ENCODE measurements around the gene KIF1A. TPM values are rescaled to one million over a fixed set of nuclear protein-coding genes. Genes with fewer than 3 reads are reported as not detected.

Gene KIF1A
- total and polyA plus RNA-seq, 2 of the 8 experiments (the other 6 are each of a cell fraction or from before 2014, with no cell fraction given) = 61.3 to 281 TPM

DNA sequence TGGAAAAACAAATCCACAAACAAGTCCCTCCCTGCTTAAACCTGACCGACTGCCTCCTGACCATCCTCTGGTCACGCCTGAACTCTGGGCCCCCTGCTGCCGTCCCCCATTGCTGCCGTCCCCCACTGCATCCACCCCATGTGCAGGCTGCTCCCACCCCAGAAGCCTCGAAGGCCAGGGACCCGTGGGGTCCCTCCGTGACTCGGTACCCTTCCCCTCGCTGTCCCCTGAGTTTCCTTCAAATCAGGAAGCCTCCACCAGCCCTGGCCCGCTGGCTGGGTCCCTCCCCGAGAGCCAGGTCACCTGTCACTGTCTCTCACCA, 30.7 kb upstream of the KIF1A start:
- Histone ChIP-seq H3K4me1 (replicated peaks in 1 of 4; ENCODE audit: control insufficient read depth in 3 of 4, insufficient read depth in 4 of 4, low read length in 3 of 4) (peaks cover 0 to 4% (median under 1%) of the 10 kb centered on the region in 4 experiments; a peak in 2 of 7 replicates), H3K9ac (replicated peaks in 1 of 4; ENCODE audit: extremely low read depth in 1 of 4, low read depth in 3 of 4, low read length in 3 of 4) (no peak overlapping the region), H3K79me1 (ENCODE audit: low read depth, low read length) (no peaks in the 10 kb centered on the region), H3K23ac (ENCODE audit: insufficient read length) (no peak overlapping the region), H3K27ac (ENCODE audit: low read depth, low read length) (no peak overlapping the region), H2AFZ (ENCODE audit: low read length) (no peak overlapping the region), H3K23me2 (ENCODE audit: low read depth, low read length) (0 out of 2 replicates have a peak, but pooled peaks cover 2% of the 10 kb centered on the region), H3K9me3 (ENCODE audit: insufficient read depth in 2 of 2, low read depth in 1 of 2, low read length in 1 of 2) (peaks cover 4 to 11% of the 10 kb centered on the region in 2 experiments), H3K36me3 (ENCODE audit: control insufficient read depth in 2 of 4, insufficient read depth in 4 of 4, low read length in 3 of 4) (no peaks in the 10 kb centered on the region), H3K4ac (replicated peaks; ENCODE audit: insufficient read length, low read depth, low read length) (no peak overlapping the region), H3K4me3 (ENCODE audit: extremely low read depth in 1 of 4, insufficient read depth in 2 of 4, low read depth in 3 of 4, low read length in 4 of 4) (no peak overlapping the region), H3K27me3 (replicated peaks in 1 of 4; ENCODE audit: control insufficient read depth in 3 of 4, extremely low read depth in 1 of 4, insufficient read depth in 3 of 4, low read length in 3 of 4) (no peaks in the 10 kb centered on the region), H2BK5ac (ENCODE audit: low read depth, low read length) (no peak overlapping the region), H2BK15ac (ENCODE audit: low read length) (no peak overlapping the region), H2BK12ac (ENCODE audit: low read depth, low read length) (no peak overlapping the region), H4K5ac (ENCODE audit: insufficient read length, low read depth, low read length) (no peak overlapping the region), H3K14ac (ENCODE audit: insufficient read length) (no peak overlapping the region), H2AK5ac (ENCODE audit: low read depth, low read length) (no peak overlapping the region), H4K8ac (ENCODE audit: extremely low read depth, insufficient read depth, low read length) (no peak overlapping the region), H4K20me1 (replicated peaks in 1 of 2; ENCODE audit: control insufficient read depth in 1 of 2, insufficient read depth in 2 of 2, low read length in 2 of 2) (no peaks in the 10 kb centered on the region), H3K4me2 (ENCODE audit: insufficient read depth in 1 of 2, low read depth in 2 of 2, low read length in 2 of 2) (no peak overlapping the region), H4K91ac (replicated peaks; ENCODE audit: insufficient read length, low read length) (no peak overlapping the region), H2BK120ac (replicated peaks; ENCODE audit: low read depth, low read length) (no peak overlapping the region), H2BK20ac (ENCODE audit: low read length) (no peak overlapping the region), H3K56ac (replicated peaks; ENCODE audit: insufficient read length, low read depth, low read length) (no peak overlapping the region), H3K18ac (ENCODE audit: extremely low read depth, low read length) (no peak overlapping the region), H3K79me2 (ENCODE audit: control insufficient read depth in 1 of 2, insufficient read depth in 2 of 2, low read length in 2 of 2) (no peaks in the 10 kb centered on the region)
- POLR2A ChIA-PET (ENCODE audit: partially characterized antibody) = no interaction called here
- FAIRE-seq (no peak), DNase-seq (ENCODE audit: low read depth in 1 of 2, low spot score in 2 of 2) (no peak)
- 86% methylated on average over 11 of the region's 11 CpGs; no CpG with 5 or more reads in 1 of the 2 experiments for WGBS, 2 experiments (ENCODE audit: extremely low coverage in 1 of 2, insufficient coverage in 1 of 2, insufficient read length in 1 of 2, insufficient replicate concordance in 2 of 2, low coverage in 1 of 2, low lambda C conversion rate in 2 of 2, missing lambda C conversion rate in 1 of 2)
- CTCF ChIA-PET (ENCODE audit: partially characterized antibody) = interaction anchor here (0.7 to 2.7 kb wide), 29 partner anchors 10 to 1028 kb away, joined by 3 to 20 read pairs (median 3); partner anchors contain the start of gene AGXT
- TF ChIP-seq RAD21 (IDR thresholded peaks at IDR 0.05 in 1 of 2, conservative IDR thresholded peaks at IDR 0.05 in 1 of 2; ENCODE audit: low read depth in 2 of 2, low read length in 2 of 2) (no peak), CHD1 (IDR thresholded peaks at IDR 0.05; ENCODE audit: low read depth, low read length) (no peak), CHD2 (IDR thresholded peaks at IDR 0.05; ENCODE audit: low read length) (no peak), SP4 (IDR thresholded peaks at IDR 0.05; ENCODE audit: low read length) (no peak), EGR1 (IDR thresholded peaks at IDR 0.05; ENCODE audit: borderline replicate concordance, low read depth, low read length) (no peak), CTBP2 (IDR thresholded peaks at IDR 0.05; ENCODE audit: borderline replicate concordance, insufficient read depth, insufficient read length, low read length) (no peak), PHF8 (conservative IDR thresholded peaks at IDR 0.05; ENCODE audit: low read depth, low read length) (no peak), SP2 (IDR thresholded peaks at IDR 0.05; ENCODE audit: low read length) (no peak), SUZ12 (IDR thresholded peaks at IDR 0.05; ENCODE audit: low read length) (no peak), JUND (IDR thresholded peaks at IDR 0.05; ENCODE audit: low read length) (no peak), KDM4A (IDR thresholded peaks at IDR 0.05; ENCODE audit: low read depth, low read length, severe bottlenecking) (no peak), SP1 (IDR thresholded peaks at IDR 0.05; ENCODE audit: low read depth, low read length) (no peak), GABPA (IDR thresholded peaks at IDR 0.05; ENCODE audit: borderline replicate concordance, insufficient read depth, low read length) (no peak), SIRT6 (IDR thresholded peaks at IDR 0.05; ENCODE audit: low read length) (no peak), EZH2 (IDR thresholded peaks at IDR 0.05; ENCODE audit: low read depth, low read length, severe bottlenecking) (no peak)
